GM12891 (cell line): ENCODE results near the gene RAB1B.

Source experiments
- POLR2A ChIP-seq: IDR thresholded peaks from 2 replicates; pipeline ENCODE4 v1.6.1; 2011; ENCODE audit warnings: low read depth, low read length, control low read depth
- POLR2AphosphoS5 ChIP-seq: IDR thresholded peaks from 2 replicates; pipeline ENCODE4 v1.6.1; 2011; ENCODE audit warnings: low read depth, low read length, control low read depth
- SPI1 ChIP-seq: IDR thresholded peaks from 2 replicates; pipeline ENCODE4 v1.6.1; 2011; ENCODE audit warnings: low read depth, low read length, control low read depth
- TAF1 ChIP-seq: IDR thresholded peaks from 2 replicates; pipeline ENCODE4 v1.6.1; 2011; ENCODE audit warnings: low read depth, low read length, control low read depth

DNA sequence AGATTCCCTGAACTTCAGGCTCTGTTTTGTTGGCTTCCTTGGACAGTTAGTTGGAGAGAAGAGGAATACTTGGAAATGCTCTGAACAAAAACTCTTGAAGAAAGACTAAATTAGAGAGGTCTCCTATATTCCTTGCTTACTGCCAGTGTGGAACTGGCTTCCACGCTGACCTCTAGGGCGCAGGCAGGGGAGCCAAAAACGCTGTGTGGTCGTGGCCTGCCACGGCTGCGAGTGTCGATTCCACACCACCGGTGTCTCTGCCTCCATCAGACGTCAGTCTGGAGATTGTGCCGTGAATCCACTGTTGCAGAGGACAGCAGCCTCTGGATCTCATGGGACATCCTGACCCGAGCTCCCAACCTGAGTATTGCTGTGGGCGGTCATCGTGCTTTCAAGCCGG, 37.5 kb upstream of the RAB1B start:
- TF ChIP-seq POLR2A (no peak), SPI1 (no peak), POLR2AphosphoS5 (no peak), TAF1 (no peak)
